ENCODE data around the gene OXCT2.
"Not testable (repeated sequence)": the region's sequence is repeated elsewhere in the genome, so short reads cannot be mapped to it uniquely, and the experiment has no call there.

Gene OXCT2

GRCh38 chr1:39787108-39787375 is 15.9 kb upstream of the OXCT2 start:
- not testable (repeated sequence) for DNase-seq

GRCh38 chr1:39786303-39787107 is 15.4 kb upstream of the OXCT2 start:
- DNase-seq = not testable (repeated sequence)

GRCh38 chr1:39782685-39783084 is 11.5 kb upstream of the OXCT2 start:
- not testable (repeated sequence) for DNase-seq

- no peak for DNase-seq
Observed at GRCh38 chr1:39782103-39782502, 11.0 kb upstream of the OXCT2 start.

GRCh38 chr1:39781349-39781715 is 10.2 kb upstream of the OXCT2 start:
- no peak for DNase-seq

GRCh38 chr1:39779821-39780220 is 8.7 kb upstream of the OXCT2 start:
- no peak for DNase-seq

- no peak for DNase-seq
Observed at GRCh38 chr1:39779137-39779536, 8.0 kb upstream of the OXCT2 start.

- not testable (repeated sequence) for DNase-seq
Observed at GRCh38 chr1:39778463-39779099, 7.4 kb upstream of the OXCT2 start.

- DNase-seq = not testable (repeated sequence)
Observed at GRCh38 chr1:39777896-39778295, 6.7 kb upstream of the OXCT2 start.

GRCh38 chr1:39777306-39777705 is 6.2 kb upstream of the OXCT2 start:
- no peak for DNase-seq

GRCh38 chr1:39776886-39777285 is 5.7 kb upstream of the OXCT2 start:
- no peak for DNase-seq

GRCh38 chr1:39776400-39776713 is 5.2 kb upstream of the OXCT2 start:
- DNase-seq = no peak

GRCh38 chr1:39775676-39776399 is 4.7 kb upstream of the OXCT2 start:
- DNase-seq = not testable (repeated sequence)

- not testable (repeated sequence) for DNase-seq
Observed at GRCh38 chr1:39775141-39775540, 4.0 kb upstream of the OXCT2 start.

- DNase-seq = not testable (repeated sequence)
Observed at GRCh38 chr1:39773369-39773979, 2.3 kb upstream of the OXCT2 start.

GRCh38 chr1:39770100-39771021 is 787 bp downstream of the OXCT2 start:
- DNase-seq = not testable (repeated sequence)

GRCh38 chr1:39769502-39769901 is 1.6 kb downstream of the OXCT2 start:
- DNase-seq = not testable (repeated sequence)

- not testable (repeated sequence) for DNase-seq
Observed at GRCh38 chr1:39766466-39766865, 4.7 kb downstream of the OXCT2 start.

GRCh38 chr1:39764512-39764911 is 6.6 kb downstream of the OXCT2 start:
- DNase-seq = not testable (repeated sequence)

GRCh38 chr1:39763619-39764374 is 7.4 kb downstream of the OXCT2 start:
- DNase-seq = not testable (repeated sequence)
